HEK293 (cell line): ENCODE results near the gene NKD2.

Experiments
- CTCF ChIP-seq: fragments of 450-650 bp; formaldehyde crosslinking; IDR thresholded peaks from 2 replicates; pipeline ENCODE4 v1.5.1; 2016; ENCODE audit warnings: missing biosample characterization, missing genetic modification characterization
- ELK4 ChIP-seq: IDR thresholded peaks from 2 replicates; pipeline ENCODE4 v1.6.1; 2011; ENCODE audit warnings: mild to moderate bottlenecking, low read depth, low read length, borderline replicate concordance
- PRDM10 ChIP-seq: fragments of 450-650 bp; formaldehyde crosslinking; IDR thresholded peaks from 2 replicates; pipeline ENCODE4 v1.5.1; 2016; ENCODE audit warnings: missing biosample characterization, missing genetic modification characterization
- REST ChIP-seq: fragments of 450-650 bp; formaldehyde crosslinking; IDR thresholded peaks from 2 replicates; pipeline ENCODE4 v1.5.1; 2016; ENCODE audit warnings: missing biosample characterization, missing genetic modification characterization
- TCF7L2 ChIP-seq: IDR thresholded peaks from 2 replicates; pipeline ENCODE4 v1.6.1; 2011; ENCODE audit warnings: low read depth, mild to moderate bottlenecking, inconsistent platforms, low read length, moderate library complexity, borderline replicate concordance
- ZBTB21 ChIP-seq: fragments of 450-650 bp; formaldehyde crosslinking; IDR thresholded peaks from 2 replicates; pipeline ENCODE4 v1.5.1; 2017; ENCODE audit warnings: missing biosample characterization, missing genetic modification characterization
- ZBTB7A ChIP-seq: fragments of 450-650 bp; formaldehyde crosslinking; IDR thresholded peaks from 2 replicates; pipeline ENCODE4 v1.5.1; 2016; ENCODE audit warnings: low read depth, missing biosample characterization, missing genetic modification characterization
- ZNF140 ChIP-seq: fragments of 450-650 bp; formaldehyde crosslinking; IDR thresholded peaks from 2 replicates; pipeline ENCODE4 v1.5.1; 2016; ENCODE audit warnings: missing biosample characterization, missing genetic modification characterization
- ZNF280D ChIP-seq: fragments of 450-650 bp; formaldehyde crosslinking; IDR thresholded peaks from 2 replicates; pipeline ENCODE4 v1.5.1; 2016; ENCODE audit warnings: missing biosample characterization, missing genetic modification characterization
- ZNF596 ChIP-seq: fragments of 450-650 bp; IDR thresholded peaks from 2 replicates; pipeline ENCODE4 v1.5.0; 2018; ENCODE audit warnings: missing biosample characterization, mild to moderate bottlenecking, missing genetic modification characterization, moderate library complexity
- ZNF704 ChIP-seq: fragments of 450-650 bp; formaldehyde crosslinking; IDR thresholded peaks from 2 replicates; pipeline ENCODE4 v1.5.1; 2016; ENCODE audit warnings: missing biosample characterization, missing genetic modification characterization
- ZSCAN30 ChIP-seq: fragments of 450-650 bp; IDR thresholded peaks from 2 replicates; pipeline ENCODE4 v1.5.1; 2018; ENCODE audit warnings: missing biosample characterization, mild to moderate bottlenecking, missing genetic modification characterization, moderate library complexity

GRCh38 chr5:1056611-1057484, 48.2 kb downstream of the NKD2 start:
- TF ChIP-seq REST (tag by site-specific recombination): no peak
- TF ChIP-seq CTCF (tag by site-specific recombination): no peak
- TF ChIP-seq PRDM10 (tag by site-specific recombination): no peak
- no peak for TF ChIP-seq TCF7L2
- no peak for TF ChIP-seq ZNF704
- no peak for TF ChIP-seq ELK4
- no peak for TF ChIP-seq ZBTB21 (tag by site-specific recombination)
- TF ChIP-seq ZBTB7A (tag by site-specific recombination): no peak
- TF ChIP-seq ZNF596 (tag by site-specific recombination): no peak
- TF ChIP-seq ZNF140: no peak
- no peak for TF ChIP-seq ZSCAN30 (tag by site-specific recombination)
- no peak for TF ChIP-seq ZNF280D (tag by site-specific recombination)
